GM19035 (cell line): ENCODE measurements around the gene PKNOX2.

Source experiments
- ATAC-seq: cut with Tn5 transposase; IDR thresholded peaks from one replicate; pipeline ENCODE4 v1.9.1; 2021; ENCODE audit not compliant: unreplicated experiment

Gene PKNOX2

DNA sequence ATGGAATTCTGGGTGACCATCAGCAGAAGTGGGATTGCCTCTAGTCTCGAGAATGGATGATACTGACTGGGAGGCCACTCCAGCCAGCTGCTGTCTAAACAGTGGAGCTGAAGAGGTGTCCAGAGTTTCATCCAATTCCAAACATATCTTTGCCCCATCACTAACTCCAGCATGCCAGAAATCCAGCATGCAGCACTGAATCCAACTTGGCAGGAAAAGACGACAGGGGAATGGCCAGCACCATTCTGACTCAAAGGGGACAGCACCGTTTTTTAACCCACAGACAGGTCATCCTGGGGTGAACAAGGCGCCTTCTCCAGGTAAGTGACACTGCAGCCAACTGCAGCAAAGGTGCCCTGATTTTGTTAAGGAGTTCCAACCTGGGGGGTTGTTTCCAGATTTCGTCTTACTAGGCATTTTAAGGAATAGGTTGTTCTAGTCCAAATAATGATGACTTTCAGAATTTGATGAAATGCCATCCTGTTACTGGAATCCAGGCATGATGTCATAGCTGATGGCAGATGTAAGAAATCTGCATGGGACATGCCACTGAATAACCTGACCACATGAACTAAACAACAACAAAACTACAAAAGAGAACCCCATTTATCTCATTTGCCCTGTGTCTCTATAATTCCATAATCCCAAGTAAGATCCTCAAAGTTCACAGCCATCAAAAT lies 299.2 kb downstream of the PKNOX2 start:
- no peak for ATAC-seq

DNA sequence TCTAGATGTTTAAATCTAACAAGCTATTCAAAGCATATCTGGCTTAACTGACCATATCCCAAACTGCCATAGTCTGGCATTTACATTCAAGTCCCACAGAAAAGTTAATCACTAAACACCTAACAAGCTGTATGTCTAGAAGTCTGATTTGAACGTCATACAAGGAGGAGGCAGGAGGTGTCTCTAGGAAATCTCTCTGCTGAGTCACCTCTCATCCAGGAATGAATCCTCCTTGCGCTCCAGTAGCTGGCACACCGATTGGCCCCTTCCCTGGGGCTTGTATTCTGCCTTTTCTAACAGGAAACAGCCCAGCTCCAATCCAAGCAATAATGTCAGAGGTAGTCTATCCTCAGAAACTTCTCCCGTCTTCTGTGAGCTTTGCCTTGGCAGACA lies 299.7 kb downstream of the PKNOX2 start:
- no peak for ATAC-seq

DNA sequence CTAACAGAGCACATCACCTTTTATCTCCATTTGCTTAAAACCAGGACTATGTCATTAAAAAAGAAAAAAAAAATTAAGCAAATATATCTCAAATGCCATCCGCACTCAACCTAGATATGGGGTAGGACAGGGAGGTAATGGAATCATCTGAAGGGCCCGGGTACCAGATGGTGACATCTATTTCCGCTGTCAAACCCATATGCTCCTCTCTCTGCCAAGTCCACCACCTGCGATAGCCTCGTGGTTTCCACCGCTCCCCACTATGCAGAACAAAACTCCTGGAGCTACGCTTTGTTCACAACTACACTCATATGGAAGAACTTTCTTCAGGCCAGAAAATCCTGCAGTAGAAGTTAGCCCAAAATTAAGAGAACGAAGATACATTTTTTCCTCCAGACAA lies 300.1 kb downstream of the PKNOX2 start:
- ATAC-seq = no peak

GRCh38 chr11:125465255-125465654 lies 300.7 kb downstream of the PKNOX2 start:
- ATAC-seq = no peak

- no peak for ATAC-seq
These were observed 301.1 kb downstream of the PKNOX2 start for GRCh38 chr11:125465701-125466100.

DNA sequence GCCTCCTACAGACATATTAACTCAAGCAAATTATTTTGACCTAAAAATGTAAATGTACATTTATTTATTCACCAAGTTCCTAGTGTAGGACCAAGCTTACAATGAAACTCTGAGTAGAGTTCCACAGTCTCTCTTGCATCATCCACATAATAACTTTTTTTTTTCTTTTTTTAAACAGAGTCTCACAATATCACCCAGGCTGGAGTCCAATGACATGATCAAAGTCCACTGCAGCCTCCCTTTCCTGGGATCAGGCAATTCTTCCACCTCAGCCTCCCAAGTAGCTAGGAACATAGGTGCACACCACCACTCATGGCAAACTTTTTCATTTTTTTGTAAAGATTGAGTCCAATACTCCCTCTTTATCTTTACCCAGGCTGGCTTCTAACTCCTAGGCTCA lies 303.5 kb downstream of the PKNOX2 start:
- no peak for ATAC-seq

- ATAC-seq = no peak
These were observed 304.3 kb downstream of the PKNOX2 start for GRCh38 chr11:125468852-125469251.

DNA sequence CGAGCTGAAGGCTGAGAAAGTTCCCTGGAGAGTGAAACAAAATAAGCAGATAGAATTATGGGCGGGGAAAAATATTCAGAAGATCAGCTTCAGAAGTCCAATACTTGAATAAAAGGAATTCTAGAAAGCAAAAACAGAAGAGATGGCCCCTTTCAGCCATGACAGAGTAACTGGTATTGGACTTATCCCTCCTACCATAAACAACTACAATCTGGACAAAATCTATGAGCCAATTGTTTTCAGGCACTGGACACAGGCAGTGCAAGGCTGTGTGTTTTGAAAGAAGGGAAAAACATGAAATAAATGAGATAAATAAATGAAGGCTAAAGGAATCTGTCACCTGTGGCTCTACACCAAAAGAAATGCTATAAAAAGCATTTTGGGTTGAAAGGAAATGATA lies 305.8 kb downstream of the PKNOX2 start:
- no peak for ATAC-seq

DNA sequence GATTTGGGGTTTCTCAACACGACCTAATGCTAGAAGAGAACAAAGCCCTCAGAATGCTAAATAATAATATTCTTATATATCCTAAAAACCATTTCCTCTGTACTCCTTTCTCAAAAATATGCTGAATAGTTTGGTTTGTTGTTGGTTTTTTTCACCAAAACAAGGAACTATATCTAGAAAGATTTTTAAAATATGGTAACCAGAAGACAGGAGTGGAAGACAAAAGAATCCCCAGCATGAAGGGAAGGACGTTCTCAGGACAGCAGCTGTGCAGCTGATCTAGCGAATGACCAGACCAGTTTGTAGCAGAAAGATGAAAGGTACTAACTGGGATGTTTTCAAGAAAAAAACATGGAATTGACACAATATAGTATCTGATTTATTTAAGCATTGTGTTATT lies 312.2 kb downstream of the PKNOX2 start:
- no peak for ATAC-seq

GRCh38 chr11:125479137-125479536 lies 314.6 kb downstream of the PKNOX2 start:
- no peak for ATAC-seq

- ATAC-seq = no peak
These were observed 317.0 kb downstream of the PKNOX2 start for GRCh38 chr11:125481531-125481930.
